ENCODE results near the gene CNTFR. TPM values are rescaled to one million over a fixed set of nuclear protein-coding genes. Genes with fewer than 3 reads are reported as not detected.
A peak's percentile ranks its signal among the peaks of the same experiment; 100 is the strongest.

The CNTFR gene
- total RNA-seq, 1 experiment from 2014 or later, result 2.7 TPM

GRCh38 chr9:34628656-34629490 lies 39.3 kb upstream of the CNTFR start, which contains the start of gene ARID3C:
Gene ARID3C (minus strand): TSS chr9:34629066. CDS start chr9:34628014, 1,052 bp downstream.
- in situ Hi-C loops (cut with HindIII; ENCODE audit: low pct_unique_long_range_greater_than_20kb, low sequenced_read_pairs), result no loop called here
- CTCF ChIA-PET, result no interaction called here
- no peaks in the 10 kb centered on the region for H3K36me3 ChIP-seq (ENCODE audit: control insufficient read depth, insufficient read depth, low read length)
- H3K27me3 ChIP-seq (ENCODE audit: control insufficient read depth, insufficient read depth, low read length), result peaks cover 13% of the 10 kb centered on the region
- POLR2A ChIA-PET, result interaction anchor here (0.6 to 1.1 kb wide), 2 partner anchors 9 to 487 kb away, joined by 4 read pairs; partner anchors contain the start of genes ATOSB and DCTN3
- no peak within 1 kb of the TSS for H3K27ac ChIP-seq (ENCODE audit: low read length)
- peak within 1 kb of the TSS; percentile 39 to 54 for H3K4me3 ChIP-seq (ENCODE audit: low read depth in 2 of 2, low read length in 2 of 2)
- no peaks in the 10 kb centered on the region for H3K9me3 ChIP-seq (ENCODE audit: control insufficient read depth, insufficient read depth, low read depth, low read length)
- no TSS peak for BruUV-seq (replicated peaks)
- no peak for DNase-seq (ENCODE audit: low read depth, low spot score)
- ATAC-seq, result peak; percentile 85
- peaks cover 3% of the 10 kb centered on the region; the same call in 1 of the 2 replicates for H3K4me1 ChIP-seq (ENCODE audit: control insufficient read depth, insufficient read depth, low read length)
- intact Hi-C loops (cut with micrococcal nuclease; ENCODE audit: unreplicated experiment), result no loop called here
- TF ChIP-seq POLR2AphosphoS5 (IDR thresholded peaks at IDR 0.05; ENCODE audit: low read depth, low read length) (no peak), SIN3A (IDR thresholded peaks at IDR 0.05; ENCODE audit: borderline replicate concordance, insufficient read depth, low read depth, low read length) (no peak), CTCF (IDR thresholded peaks at IDR 0.05) (no peak), REST (IDR thresholded peaks at IDR 0.05; ENCODE audit: insufficient read depth in 1 of 2, low read depth in 2 of 2, low read length in 1 of 2) (no peak), TCF7L2 (IDR thresholded peaks at IDR 0.05; ENCODE audit: low read depth, low read length) (no peak)

GRCh38 chr9:34627716-34628655 lies 38.5 kb upstream of the CNTFR start:
- no peak for TF ChIP-seq CTCF (IDR thresholded peaks at IDR 0.05)
- TF ChIP-seq TCF7L2 (IDR thresholded peaks at IDR 0.05; ENCODE audit: low read depth, low read length), result no peak
- TF ChIP-seq REST (IDR thresholded peaks at IDR 0.05; ENCODE audit: insufficient read depth in 1 of 2, low read depth in 2 of 2, low read length in 1 of 2), result no peak
- TF ChIP-seq SIN3A (IDR thresholded peaks at IDR 0.05; ENCODE audit: borderline replicate concordance, insufficient read depth, low read depth, low read length), result no peak
- no peak for TF ChIP-seq POLR2AphosphoS5 (IDR thresholded peaks at IDR 0.05; ENCODE audit: low read depth, low read length)
- ChIA-PET POLR2A (no interaction called here), CTCF (no interaction called here)
- no peaks in the 10 kb centered on the region for H3K36me3 ChIP-seq (ENCODE audit: control insufficient read depth, insufficient read depth, low read length)
- H3K27me3 ChIP-seq (ENCODE audit: control insufficient read depth, insufficient read depth, low read length), result peaks cover 13% of the 10 kb centered on the region
- H3K4me3 ChIP-seq (ENCODE audit: low read depth in 2 of 2, low read length in 2 of 2), result peak overlapping the region; percentile 39 to 54
- H3K9me3 ChIP-seq (ENCODE audit: control insufficient read depth, insufficient read depth, low read depth, low read length), result no peaks in the 10 kb centered on the region
- H3K4me1 ChIP-seq (ENCODE audit: control insufficient read depth, insufficient read depth, low read length), result peaks cover 3% of the 10 kb centered on the region; the same call in 1 of the 2 replicates
- DNase-seq (ENCODE audit: low read depth, low spot score), result no peak
- intact Hi-C loops (cut with micrococcal nuclease; ENCODE audit: unreplicated experiment) (no loop called here), in situ Hi-C loops (cut with HindIII; ENCODE audit: low pct_unique_long_range_greater_than_20kb, low sequenced_read_pairs) (no loop called here)
- H3K27ac ChIP-seq (ENCODE audit: low read length), result no peak overlapping the region
- ATAC-seq, result peak; percentile 3
- no TSS peak for BruUV-seq (replicated peaks)
